HepG2 (cell line): ENCODE results near the gene TEKT5. TPM values are rescaled to one million over a fixed set of nuclear protein-coding genes. Genes with fewer than 3 reads are reported as not detected.

Experiments used
- ATAC-seq: fragments of 200-7000 bp; cut with Tn5 transposase; 3 replicates; pipeline ENCODE4 v1.9.1; 2020; ENCODE audit warnings: mild to moderate bottlenecking, moderate library complexity
- BruUV-seq: library from RNA; stranded (reverse); fragments of 400-500 nt; replicated peaks from 2 replicates; lab custom pipeline; 2021; lab: Mats Ljungman, UMichigan
- CTCF ChIA-PET: fragments of 300-600 bp; formaldehyde crosslinking; extraction: SDS; loops from one replicate; lab custom pipeline; 2021; ENCODE audit warnings: low total read pairs, inconsistent platforms, low intra/inter-chr PET ratio; lab: Yijun Ruan, JAX
- POLR2A ChIA-PET: fragments of 350-600 bp; sonication (Branson Sonifier 250); formaldehyde crosslinking; loops from one replicate; lab custom pipeline; 2020; ENCODE audit warnings: antibody characterized with exemption, inconsistent platforms; lab: Yijun Ruan, JAX
- DNase-seq: peaks from one replicate; pipeline ENCODE4 v3.0.0-alpha.2; 2015; ENCODE audit warnings: low spot score
- FAIRE-seq: peaks from 3 replicates; lab custom pipeline; 2011; peaks lifted over from hg19 to GRCh38; lab: Jason Lieb, UNC
- H2AFZ ChIP-seq: one replicate; pipeline ENCODE4 v1.6.1; 2011; ENCODE audit warnings: low read length, inconsistent platforms
- H3K27ac ChIP-seq: fragments of 300-600 bp; 3 replicates; pipeline ENCODE4 v1.8.0; 2011; ENCODE audit warnings: mixed run types, mild to moderate bottlenecking, mixed read lengths, low read length, inconsistent platforms; ENCODE audit not compliant: insufficient read depth; ENCODE audit errors: extremely low read length
- H3K27me3 ChIP-seq, 2 experiments: fragments of 200-600 bp in 1 of 2; 2 replicates in 1 of 2; 3 replicates in 1 of 2; pipeline versions ENCODE4 v1.6.0 to v1.8.0; 2011; ENCODE audit warnings: low read length in 2 of 2, mild to moderate bottlenecking in 2 of 2, moderate library complexity in 2 of 2, inconsistent platforms in 1 of 2; ENCODE audit not compliant: insufficient read depth in 2 of 2, control insufficient read depth in 1 of 2
- H3K36me3 ChIP-seq, 2 experiments: fragments of 200-600 bp in 1 of 2; replicated peaks in 1 of 2; 2 replicates in 1 of 2; 3 replicates in 1 of 2; pipeline versions ENCODE4 v1.5.1 to v1.8.0; 2011; ENCODE audit warnings: low read length in 2 of 2, inconsistent platforms in 1 of 2; ENCODE audit not compliant: insufficient read depth in 2 of 2, control insufficient read depth in 1 of 2
- H3K4me1 ChIP-seq: 2 replicates; pipeline ENCODE4 v1.5.1; 2012; ENCODE audit warnings: low read length, inconsistent platforms; ENCODE audit not compliant: insufficient read depth
- H3K4me2 ChIP-seq: 2 replicates; pipeline ENCODE4 v1.6.0; 2011; ENCODE audit warnings: low read depth, low read length, inconsistent platforms
- H3K4me3 ChIP-seq, 3 experiments: fragments of 200-600 bp in 1 of 3; sonication (generic), shearing (Covaris generic) in 1 of 3; replicated peaks in 1 of 3; 2 replicates each; pipeline ENCODE4 v1.5.1; 2011 to 2016; ENCODE audit warnings: low read length in 3 of 3, inconsistent platforms in 2 of 3, low read depth in 2 of 3, mild to moderate bottlenecking in 2 of 3, control low read depth in 1 of 3, mixed read lengths in 1 of 3; ENCODE audit not compliant: insufficient read depth in 1 of 3
- H3K79me2 ChIP-seq: one replicate; pipeline ENCODE4 v1.6.1; 2011; ENCODE audit warnings: low read length, inconsistent platforms; ENCODE audit not compliant: insufficient read depth
- H3K9ac ChIP-seq: 2 replicates; pipeline ENCODE4 v1.6.0; 2011; ENCODE audit warnings: mild to moderate bottlenecking, low read depth, low read length, inconsistent platforms; ENCODE audit not compliant: insufficient read depth
- H3K9me3 ChIP-seq: 2 replicates; pipeline ENCODE4 v1.5.1; 2012; ENCODE audit warnings: mild to moderate bottlenecking, low read length
- H4K20me1 ChIP-seq: 2 replicates; pipeline ENCODE4 v1.6.0; 2011; ENCODE audit warnings: inconsistent platforms, mild to moderate bottlenecking, low read length, moderate library complexity; ENCODE audit not compliant: insufficient read depth
- HOXA3 ChIP-seq: sonication (generic); formaldehyde crosslinking; IDR thresholded peaks from 2 replicates; pipeline ENCODE4 v1.5.0; 2020; ENCODE audit warnings: missing genetic modification reagents
- KLF16 ChIP-seq, 2 experiments: sonication (generic) in 1 of 2; formaldehyde crosslinking in 1 of 2; IDR thresholded peaks; 2 replicates each; pipeline versions ENCODE4 v1.6.1 to v1.8.0; 2016 to 2023; ENCODE audit warnings: missing genetic modification reagents in 2 of 2, missing compliant biosample characterization in 1 of 2
- MAZ ChIP-seq, 2 experiments: sonication (generic) in 1 of 2; formaldehyde crosslinking in 1 of 2; IDR thresholded peaks; 2 replicates each; pipeline versions ENCODE4 v1.5.0 to v1.6.1; 2012 to 2020; ENCODE audit warnings: low read depth in 2 of 2, mild to moderate bottlenecking in 2 of 2, borderline replicate concordance in 1 of 2, improper control_type of control experiment in 1 of 2, low read length in 1 of 2, missing genetic modification reagents in 1 of 2, moderate library complexity in 1 of 2
- MTF1 ChIP-seq: sonication (generic); formaldehyde crosslinking; IDR thresholded peaks from 2 replicates; pipeline ENCODE4 v1.5.0; 2020; ENCODE audit warnings: missing genetic modification reagents
- ZNF17 ChIP-seq: sonication (generic); formaldehyde crosslinking; IDR thresholded peaks from 2 replicates; pipeline ENCODE4 v1.5.0; 2020; ENCODE audit warnings: mild to moderate bottlenecking, missing genetic modification reagents
- ZNF263 ChIP-seq: sonication (generic); formaldehyde crosslinking; IDR thresholded peaks from 2 replicates; pipeline ENCODE4 v1.4.0; 2020; ENCODE audit warnings: missing genetic modification reagents
- ZNF703 ChIP-seq: sonication (generic); formaldehyde crosslinking; IDR thresholded peaks from 2 replicates; pipeline ENCODE4 v1.5.1; 2020; ENCODE audit warnings: missing genetic modification reagents, mild to moderate bottlenecking, moderate library complexity, borderline replicate concordance
- WGBS: methylation state at CpG from one replicate; pipeline ENCODE4 v1.1.6; 2017; ENCODE audit warnings: low lambda C conversion rate; 5-methylcytosine and 5-hydroxymethylcytosine counted together
- in situ Hi-C: cut with HindIII; loops from 2 replicates; pipeline ENCODE4 v1.10.0; 2017; ENCODE audit warnings: low pct_unique_long_range_greater_than_20kb; ENCODE audit not compliant: extremely low pct_ligation_motif_present
- intact Hi-C: fragments of 100-400 bp; cut with micrococcal nuclease; formaldehyde crosslinking; loops from one replicate; pipeline ENCODE4 v1.10.0; 2022; ENCODE audit not compliant: unreplicated experiment
- polyA plus RNA-seq, 8 experiments: library from polyadenylated mRNA; depleted of rRNA in 3 of 8; stranded (reverse) in 7 of 8; unstranded in 1 of 8; fragments of >200 nt; fragmentation: Illumina TruSeq in 4 of 8; extraction: Trizol in 4 of 8; gene quantifications; 2 replicates each; pipeline versions ENCODE4 v1.2.1 to v1.2.3, GENCODE V29; 2011 to 2016; ENCODE audit warnings: low read depth in 4 of 8, missing spikeins in 1 of 8, mixed read lengths in 1 of 8; ENCODE audit not compliant: insufficient read depth in 1 of 8
- total RNA-seq, 5 experiments: library from RNA; depleted of rRNA; stranded (reverse); fragments of >200 nt; fragmentation: Illumina TruSeq; extraction: Trizol; gene quantifications; 2 replicates each; pipeline ENCODE4 v1.2.3, GENCODE V29; 2016; ENCODE audit warnings: low read depth in 1 of 5
- TF ChIP-seq, protein P1 (sequence below): sonication (generic); formaldehyde crosslinking; conservative IDR thresholded peaks from 2 replicates; pipeline ENCODE4 v1.4.0; 2020; ENCODE audit warnings: missing genetic modification reagents
- TF ChIP-seq, protein P2 (sequence below): conservative IDR thresholded peaks from 2 replicates; pipeline ENCODE4 v1.6.1; 2018; ENCODE audit warnings: missing genetic modification reagents
- TF ChIP-seq, protein P3 (sequence below): sonication (generic); formaldehyde crosslinking; conservative IDR thresholded peaks from 2 replicates; pipeline ENCODE4 v1.4.0; 2020; ENCODE audit warnings: missing genetic modification reagents
- TF ChIP-seq, protein P4 (sequence below): sonication (generic); formaldehyde crosslinking; conservative IDR thresholded peaks from 2 replicates; pipeline ENCODE4 v1.4.0; 2020; ENCODE audit warnings: missing genetic modification reagents

The TEKT5 gene
- total and polyA plus RNA-seq, 2 of the 13 experiments (the other 11 are each of a cell fraction or from before 2014, with no cell fraction given): 0.16 TPM; not detected in 1

DNA sequence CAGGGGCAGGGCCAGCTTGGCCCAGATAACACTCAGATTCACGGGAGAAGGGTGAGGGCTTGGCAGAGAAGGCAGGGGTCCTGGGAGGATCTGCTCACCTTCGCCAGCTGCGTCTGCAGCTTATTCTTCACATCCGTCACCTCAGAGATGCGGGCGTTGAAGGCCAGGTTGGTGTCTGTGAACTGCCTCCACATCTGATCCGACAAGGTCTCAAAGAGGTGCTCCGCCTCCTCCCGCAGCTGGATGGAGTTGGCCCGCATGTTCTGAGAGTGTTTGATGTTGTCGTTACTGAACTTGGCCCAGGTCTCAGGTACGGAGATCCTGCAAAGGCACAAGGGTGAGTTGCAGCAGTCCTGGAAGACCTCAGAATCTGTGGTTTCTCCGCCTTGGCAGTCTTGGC lies 18.9 kb downstream of the TEKT5 start:
- no peak overlapping the region for H3K4me2 ChIP-seq
- BruUV-seq: no TSS peak
- no peak overlapping the region for H3K27ac ChIP-seq
- no peak overlapping the region for H3K4me3 ChIP-seq
- H4K20me1 ChIP-seq: no peaks in the 10 kb centered on the region
- intact Hi-C loops (no loop called here), in situ Hi-C loops (no loop called here)
- TF ChIP-seq ZNF263 (no peak), HOXA3 (CRISPR knock-in tag) (0 out of 2 replicates have a peak, but pooled peaks have one; percentile 14)
- TF ChIP-seq, protein P1, sequence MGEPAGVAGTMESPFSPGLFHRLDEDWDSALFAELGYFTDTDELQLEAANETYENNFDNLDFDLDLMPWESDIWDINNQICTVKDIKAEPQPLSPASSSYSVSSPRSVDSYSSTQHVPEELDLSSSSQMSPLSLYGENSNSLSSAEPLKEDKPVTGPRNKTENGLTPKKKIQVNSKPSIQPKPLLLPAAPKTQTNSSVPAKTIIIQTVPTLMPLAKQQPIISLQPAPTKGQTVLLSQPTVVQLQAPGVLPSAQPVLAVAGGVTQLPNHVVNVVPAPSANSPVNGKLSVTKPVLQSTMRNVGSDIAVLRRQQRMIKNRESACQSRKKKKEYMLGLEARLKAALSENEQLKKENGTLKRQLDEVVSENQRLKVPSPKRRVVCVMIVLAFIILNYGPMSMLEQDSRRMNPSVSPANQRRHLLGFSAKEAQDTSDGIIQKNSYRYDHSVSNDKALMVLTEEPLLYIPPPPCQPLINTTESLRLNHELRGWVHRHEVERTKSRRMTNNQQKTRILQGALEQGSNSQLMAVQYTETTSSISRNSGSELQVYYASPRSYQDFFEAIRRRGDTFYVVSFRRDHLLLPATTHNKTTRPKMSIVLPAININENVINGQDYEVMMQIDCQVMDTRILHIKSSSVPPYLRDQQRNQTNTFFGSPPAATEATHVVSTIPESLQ (CRISPR knock-in tag): no peak
- H3K9me3 ChIP-seq: no peaks in the 10 kb centered on the region
- WGBS: 48% methylated on average over 13 of the region's 13 CpGs
- no peaks in the 10 kb centered on the region for H3K36me3 ChIP-seq
- POLR2A ChIA-PET: no interaction called here
- no peak overlapping the region for H3K9ac ChIP-seq
- DNase-seq: no peak
- CTCF ChIA-PET: no interaction called here
- H3K79me2 ChIP-seq: no peaks in the 10 kb centered on the region
- H3K27me3 ChIP-seq: peaks cover 8 to 35% of the 10 kb centered on the region in 2 experiments; a peak in 4 of 5 replicates
- no peaks in the 10 kb centered on the region for H3K4me1 ChIP-seq
- no peak for FAIRE-seq
- no peak for ATAC-seq
- H2AFZ ChIP-seq: no peak overlapping the region

DNA sequence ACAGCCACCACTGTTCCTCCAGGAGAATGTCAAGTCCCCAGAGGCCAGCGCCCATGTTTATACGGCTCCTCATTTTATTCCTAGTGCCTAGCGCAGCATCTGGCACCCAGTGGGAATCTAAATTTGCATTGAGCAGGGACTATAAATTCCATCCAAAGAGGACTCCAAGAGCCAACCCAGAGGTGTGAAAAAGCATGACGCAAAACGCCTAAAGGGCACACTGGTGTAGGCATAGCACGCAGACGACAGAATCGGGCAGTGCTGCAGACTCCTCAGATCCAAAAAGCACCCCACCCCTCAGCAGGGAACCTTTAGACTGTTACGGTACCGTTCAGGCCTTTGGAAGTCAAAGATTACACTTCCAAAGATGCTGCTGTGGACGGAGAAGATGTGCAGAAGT lies 19.5 kb downstream of the TEKT5 start:
- Histone ChIP-seq H3K27me3 (peaks cover 8 to 35% of the 10 kb centered on the region in 2 experiments; a peak in 4 of 5 replicates), H4K20me1 (no peaks in the 10 kb centered on the region), H3K36me3 (no peaks in the 10 kb centered on the region), H2AFZ (no peak overlapping the region), H3K9ac (no peak overlapping the region), H3K4me3 (no peak overlapping the region), H3K4me1 (no peaks in the 10 kb centered on the region), H3K9me3 (no peaks in the 10 kb centered on the region), H3K79me2 (no peaks in the 10 kb centered on the region), H3K4me2 (no peak overlapping the region), H3K27ac (no peak overlapping the region)
- CTCF ChIA-PET: no interaction called here
- no peak for ATAC-seq
- FAIRE-seq: no peak
- no TSS peak for BruUV-seq
- in situ Hi-C loops: no loop called here
- whole genome bisulfite sequencing: 62% methylated on average over 11 of the region's 11 CpGs
- intact Hi-C loops: no loop called here
- POLR2A ChIA-PET: no interaction called here
- no peak for DNase-seq
- TF ChIP-seq ZNF17: no peak
- no peak for TF ChIP-seq MAZ (IDR thresholded peaks at IDR 0.05; ENCODE audit: borderline replicate concordance, low read depth, low read length)
- TF ChIP-seq MAZ (CRISPR knock-in tag; IDR thresholded peaks at IDR 0.05; ENCODE audit: low read depth): no peak
- TF ChIP-seq MTF1 (CRISPR knock-in tag): no peak
- TF ChIP-seq ZNF703 (CRISPR knock-in tag): no peak
- TF ChIP-seq, protein P2, sequence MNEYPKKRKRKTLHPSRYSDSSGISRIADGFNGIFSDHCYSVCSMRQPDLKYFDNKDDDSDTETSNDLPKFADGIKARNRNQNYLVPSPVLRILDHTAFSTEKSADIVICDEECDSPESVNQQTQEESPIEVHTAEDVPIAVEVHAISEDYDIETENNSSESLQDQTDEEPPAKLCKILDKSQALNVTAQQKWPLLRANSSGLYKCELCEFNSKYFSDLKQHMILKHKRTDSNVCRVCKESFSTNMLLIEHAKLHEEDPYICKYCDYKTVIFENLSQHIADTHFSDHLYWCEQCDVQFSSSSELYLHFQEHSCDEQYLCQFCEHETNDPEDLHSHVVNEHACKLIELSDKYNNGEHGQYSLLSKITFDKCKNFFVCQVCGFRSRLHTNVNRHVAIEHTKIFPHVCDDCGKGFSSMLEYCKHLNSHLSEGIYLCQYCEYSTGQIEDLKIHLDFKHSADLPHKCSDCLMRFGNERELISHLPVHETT (CRISPR knock-in tag): no peak
- TF ChIP-seq, protein P3, sequence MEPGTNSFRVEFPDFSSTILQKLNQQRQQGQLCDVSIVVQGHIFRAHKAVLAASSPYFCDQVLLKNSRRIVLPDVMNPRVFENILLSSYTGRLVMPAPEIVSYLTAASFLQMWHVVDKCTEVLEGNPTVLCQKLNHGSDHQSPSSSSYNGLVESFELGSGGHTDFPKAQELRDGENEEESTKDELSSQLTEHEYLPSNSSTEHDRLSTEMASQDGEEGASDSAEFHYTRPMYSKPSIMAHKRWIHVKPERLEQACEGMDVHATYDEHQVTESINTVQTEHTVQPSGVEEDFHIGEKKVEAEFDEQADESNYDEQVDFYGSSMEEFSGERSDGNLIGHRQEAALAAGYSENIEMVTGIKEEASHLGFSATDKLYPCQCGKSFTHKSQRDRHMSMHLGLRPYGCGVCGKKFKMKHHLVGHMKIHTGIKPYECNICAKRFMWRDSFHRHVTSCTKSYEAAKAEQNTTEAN: no peak
- no peak for TF ChIP-seq KLF16 (CRISPR knock-in tag; IDR thresholded peaks at IDR 0.05)
- TF ChIP-seq, protein P4, sequence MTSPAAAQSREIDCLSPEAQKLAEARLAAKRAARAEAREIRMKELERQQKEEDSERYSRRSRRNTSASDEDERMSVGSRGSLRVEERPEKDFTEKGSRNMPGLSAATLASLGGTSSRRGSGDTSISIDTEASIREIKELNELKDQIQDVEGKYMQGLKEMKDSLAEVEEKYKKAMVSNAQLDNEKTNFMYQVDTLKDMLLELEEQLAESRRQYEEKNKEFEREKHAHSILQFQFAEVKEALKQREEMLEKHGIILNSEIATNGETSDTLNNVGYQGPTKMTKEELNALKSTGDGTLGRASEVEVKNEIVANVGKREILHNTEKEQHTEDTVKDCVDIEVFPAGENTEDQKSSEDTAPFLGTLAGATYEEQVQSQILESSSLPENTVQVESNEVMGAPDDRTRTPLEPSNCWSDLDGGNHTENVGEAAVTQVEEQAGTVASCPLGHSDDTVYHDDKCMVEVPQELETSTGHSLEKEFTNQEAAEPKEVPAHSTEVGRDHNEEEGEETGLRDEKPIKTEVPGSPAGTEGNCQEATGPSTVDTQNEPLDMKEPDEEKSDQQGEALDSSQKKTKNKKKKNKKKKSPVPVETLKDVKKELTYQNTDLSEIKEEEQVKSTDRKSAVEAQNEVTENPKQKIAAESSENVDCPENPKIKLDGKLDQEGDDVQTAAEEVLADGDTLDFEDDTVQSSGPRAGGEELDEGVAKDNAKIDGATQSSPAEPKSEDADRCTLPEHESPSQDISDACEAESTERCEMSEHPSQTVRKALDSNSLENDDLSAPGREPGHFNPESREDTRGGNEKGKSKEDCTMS: no peak
